Tibial artery (tissue), 4 donors: ENCODE measurements around the gene CPEB2.
"Not testable (repeated sequence)": the region's sequence is repeated elsewhere in the genome, so short reads cannot be mapped to it uniquely, and the experiment has no call there.

ENCODE experiments used
- DNase-seq, 2 donors: peaks; one replicate each; pipeline ENCODE4 v3.0.0-alpha.2; 2019
- H3K27ac ChIP-seq, 2 donors: fragments of 200-600 bp; sonication (generic) in 1 of 2; 1 replicate in 1 of 2; 2 replicates in 1 of 2; pipeline ENCODE4 v1.5.1; 2018 to 2019; ENCODE audit warnings: mild to moderate bottlenecking in 1 of 2
- H3K27me3 ChIP-seq, 2 donors: fragments of 200-600 bp; sonication (generic) in 1 of 2; one replicate each; pipeline versions ENCODE4 v1.5.1 to v1.6.0; 2016 to 2019
- H3K36me3 ChIP-seq, 3 donors: fragments of 200-600 bp; sonication (generic) in 2 of 3; one replicate each; pipeline ENCODE4 v1.5.1; 2016 to 2019; ENCODE audit warnings: mild to moderate bottlenecking in 2 of 3
- H3K4me1 ChIP-seq, 4 donors: fragments of 200-600 bp; sonication (generic) in 2 of 4; 1 replicate in 3 of 4; 2 replicates in 1 of 4; pipeline ENCODE4 v1.5.1; 2016 to 2019
- H3K4me3 ChIP-seq, 2 donors: fragments of 200-600 bp; sonication (generic) in 1 of 2; 1 replicate in 1 of 2; 2 replicates in 1 of 2; pipeline ENCODE4 v1.5.1; 2018 to 2019; ENCODE audit warnings: mild to moderate bottlenecking in 2 of 2
- H3K9me3 ChIP-seq, 3 donors: fragments of 200-600 bp; sonication (generic) in 1 of 3; one replicate each; pipeline ENCODE4 v1.5.1; 2016 to 2019
- intact Hi-C: fragments of 100-400 bp; cut with DNase I; formaldehyde crosslinking; loops from one replicate; pipeline ENCODE4 v1.15.0; 2023; ENCODE audit warnings: low total_unique reads
- TF ChIP-seq, protein P1 (sequence below), 2 experiments: fragments of 200-600 bp in 1 of 2; fragments of 450-650 bp in 1 of 2; IDR thresholded peaks; one replicate each; pipeline ENCODE4 v1.5.1; 2017 to 2019; ENCODE audit warnings: antibody characterized with exemption in 2 of 2, mild to moderate bottlenecking in 1 of 2, moderate library complexity in 1 of 2

Gene CPEB2

DNA sequence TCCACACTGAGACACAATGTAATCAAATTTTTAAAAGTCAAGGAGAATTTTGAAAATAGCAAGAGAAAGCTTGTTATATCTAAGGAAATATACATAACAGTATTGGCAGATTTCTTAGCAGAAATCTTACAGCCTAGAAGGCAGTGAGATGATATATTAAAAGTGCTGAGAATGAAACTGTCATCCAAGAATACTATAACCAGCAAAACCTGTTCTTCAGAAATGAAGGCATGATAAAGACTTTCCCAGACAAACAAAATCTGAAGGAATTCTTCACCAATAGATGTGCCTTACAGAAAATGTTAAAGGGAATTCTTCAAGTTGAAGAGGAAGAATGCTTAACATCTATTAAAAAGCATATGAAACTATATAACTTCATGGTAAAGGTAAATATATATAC is 73.6 kb downstream of the CPEB2 start:
- Histone ChIP-seq H3K27me3 (no peaks in the 10 kb centered on the region), H3K36me3 (no peaks in the 10 kb centered on the region), H3K27ac (no peak overlapping the region), H3K9me3 (peaks cover 4 to 19% (median 7%) of the 10 kb centered on the region in 3 donors), H3K4me1 (peaks cover 0 to 8% (median 0%) of the 10 kb centered on the region in 4 donors), H3K4me3 (no peak overlapping the region)
- DNase-seq = no peak
- intact Hi-C loops = no loop called here
- TF ChIP-seq, protein P1, sequence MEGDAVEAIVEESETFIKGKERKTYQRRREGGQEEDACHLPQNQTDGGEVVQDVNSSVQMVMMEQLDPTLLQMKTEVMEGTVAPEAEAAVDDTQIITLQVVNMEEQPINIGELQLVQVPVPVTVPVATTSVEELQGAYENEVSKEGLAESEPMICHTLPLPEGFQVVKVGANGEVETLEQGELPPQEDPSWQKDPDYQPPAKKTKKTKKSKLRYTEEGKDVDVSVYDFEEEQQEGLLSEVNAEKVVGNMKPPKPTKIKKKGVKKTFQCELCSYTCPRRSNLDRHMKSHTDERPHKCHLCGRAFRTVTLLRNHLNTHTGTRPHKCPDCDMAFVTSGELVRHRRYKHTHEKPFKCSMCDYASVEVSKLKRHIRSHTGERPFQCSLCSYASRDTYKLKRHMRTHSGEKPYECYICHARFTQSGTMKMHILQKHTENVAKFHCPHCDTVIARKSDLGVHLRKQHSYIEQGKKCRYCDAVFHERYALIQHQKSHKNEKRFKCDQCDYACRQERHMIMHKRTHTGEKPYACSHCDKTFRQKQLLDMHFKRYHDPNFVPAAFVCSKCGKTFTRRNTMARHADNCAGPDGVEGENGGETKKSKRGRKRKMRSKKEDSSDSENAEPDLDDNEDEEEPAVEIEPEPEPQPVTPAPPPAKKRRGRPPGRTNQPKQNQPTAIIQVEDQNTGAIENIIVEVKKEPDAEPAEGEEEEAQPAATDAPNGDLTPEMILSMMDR (IDR thresholded peaks at IDR 0.05) = no peak

DNA sequence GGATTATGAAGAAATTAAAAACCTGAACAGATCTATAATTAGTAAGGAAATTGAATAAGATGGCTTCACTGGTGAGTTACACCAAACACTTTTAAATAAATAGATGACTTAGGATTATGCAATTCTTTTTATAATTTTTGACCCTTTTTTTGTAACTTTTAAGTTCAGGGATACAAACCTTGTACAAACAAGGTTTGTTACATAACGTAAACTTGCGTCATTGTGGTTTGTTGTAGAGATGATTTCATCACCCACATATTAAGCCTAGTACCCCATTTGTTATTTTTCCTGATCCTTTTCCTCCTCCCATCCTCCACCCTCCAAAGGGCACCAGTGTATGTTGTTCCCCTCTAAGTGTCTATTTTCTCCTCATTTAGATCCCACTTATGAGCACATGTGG is 75.7 kb downstream of the CPEB2 start:
- Histone ChIP-seq H3K27ac (no peak overlapping the region), H3K27me3 (no peaks in the 10 kb centered on the region)

DNA sequence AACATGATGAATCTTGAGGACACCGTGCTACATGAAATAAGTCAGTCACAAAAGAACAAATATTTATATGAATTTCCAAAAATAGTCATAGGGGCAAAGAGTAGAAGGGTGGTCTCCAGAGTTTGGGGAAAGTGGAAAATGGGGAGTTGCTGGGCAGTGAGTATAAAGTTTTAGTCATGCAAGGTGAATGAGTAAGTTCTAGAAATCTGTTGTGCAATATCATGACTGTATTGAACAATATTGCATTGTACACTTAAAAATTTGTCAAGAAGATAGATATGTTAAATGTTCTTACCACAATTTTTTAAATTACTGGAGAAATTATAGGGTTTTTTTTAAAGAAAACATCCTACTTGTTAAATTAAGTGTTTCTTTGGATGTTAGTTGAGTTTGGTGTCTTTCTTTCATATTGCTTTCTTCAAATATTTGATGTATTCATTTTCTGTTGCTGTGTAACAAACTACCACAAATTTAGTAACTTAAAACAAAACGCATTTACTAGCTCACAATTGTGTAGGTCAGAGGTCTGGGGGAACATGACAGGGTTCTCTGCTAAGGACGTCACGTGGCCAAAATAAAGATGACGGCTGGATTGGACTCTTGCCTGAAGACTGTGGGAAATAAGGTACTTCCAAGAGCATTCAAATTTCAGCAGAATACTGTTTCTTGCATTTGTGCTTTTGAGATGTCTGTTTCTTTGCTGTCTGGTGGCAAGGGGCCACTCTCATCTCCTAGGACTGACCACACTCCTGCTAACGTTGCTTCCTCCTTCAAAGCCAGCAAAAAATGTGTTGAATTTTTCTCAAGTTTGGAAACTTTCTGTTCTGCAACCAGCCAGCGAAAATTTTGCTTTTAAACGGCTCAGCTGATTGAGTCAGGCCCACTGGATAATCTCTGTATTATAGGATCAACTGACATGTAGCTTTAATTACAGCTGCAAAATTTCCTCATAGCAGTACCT is 76.7 kb downstream of the CPEB2 start:
- peaks cover 4 to 19% (median 7%) of the 10 kb centered on the region in 3 donors for H3K9me3 ChIP-seq
- peaks cover 0 to 8% (median 0%) of the 10 kb centered on the region in 4 donors for H3K4me1 ChIP-seq
- H3K36me3 ChIP-seq = no peaks in the 10 kb centered on the region
- no peak overlapping the region for H3K4me3 ChIP-seq
- no peaks in the 10 kb centered on the region for H3K27me3 ChIP-seq
- no peak overlapping the region for H3K27ac ChIP-seq
- TF ChIP-seq, protein P1 (IDR thresholded peaks at IDR 0.05) = no peak
- no peak for DNase-seq
- intact Hi-C loops = no loop called here

More for the DNA sequence above, 75.7 kb downstream of the CPEB2 start:
- peaks cover 4 to 19% (median 7%) of the 10 kb centered on the region in 3 donors for H3K9me3 ChIP-seq
- no peaks in the 10 kb centered on the region for H3K36me3 ChIP-seq
- TF ChIP-seq, protein P1 (IDR thresholded peaks at IDR 0.05) = no peak
- H3K4me3 ChIP-seq = no peak overlapping the region
- DNase-seq = no peak
- intact Hi-C loops = no loop called here
- peaks cover 0 to 8% (median 0%) of the 10 kb centered on the region in 4 donors for H3K4me1 ChIP-seq

DNA sequence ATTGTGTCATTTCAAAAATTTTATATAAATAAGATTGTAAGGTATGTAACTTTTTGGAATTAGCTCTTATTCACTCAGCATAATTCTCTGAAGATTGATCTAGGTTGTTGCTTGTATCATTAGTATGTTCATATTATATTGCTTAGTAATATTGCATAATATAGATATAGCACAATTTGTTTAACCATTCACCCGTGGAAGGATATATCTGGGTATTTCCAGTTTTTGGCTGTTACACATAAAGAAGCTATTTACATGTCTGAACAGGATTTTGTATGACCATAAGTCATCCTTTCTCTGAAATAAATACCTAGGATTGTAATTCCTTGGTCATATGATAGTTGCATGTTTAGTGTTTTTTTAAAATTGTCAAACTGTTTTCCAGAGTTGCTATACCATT is 82.5 kb downstream of the CPEB2 start:
- TF ChIP-seq, protein P1 (IDR thresholded peaks at IDR 0.05) = no peak
- no peaks in the 10 kb centered on the region for H3K27me3 ChIP-seq
- no peak overlapping the region for H3K27ac ChIP-seq
- no peak for DNase-seq
- no peaks in the 10 kb centered on the region for H3K9me3 ChIP-seq
- intact Hi-C loops = no loop called here
- no peaks in the 10 kb centered on the region for H3K36me3 ChIP-seq
- no peak overlapping the region for H3K4me3 ChIP-seq
- no peaks in the 10 kb centered on the region for H3K4me1 ChIP-seq

DNA sequence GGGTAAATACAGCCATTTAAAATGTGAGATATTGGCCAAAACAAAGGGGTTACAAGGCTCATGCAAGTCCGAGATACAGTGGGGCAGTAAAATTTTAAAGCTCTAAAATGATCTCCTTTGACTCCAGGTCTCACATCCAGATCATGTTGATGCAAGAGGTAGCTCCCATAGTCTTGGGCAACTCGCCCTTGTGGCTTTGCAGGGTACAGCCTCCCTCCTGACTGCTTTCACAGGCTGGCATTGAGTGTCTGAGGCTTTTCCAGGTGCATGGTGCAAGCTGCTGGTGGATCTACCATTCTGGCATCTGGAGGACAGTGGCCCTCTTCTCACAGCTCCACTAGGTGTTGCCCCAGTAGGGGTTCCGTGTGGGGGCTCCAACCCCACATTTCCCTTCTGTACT is 83.5 kb downstream of the CPEB2 start:
- H3K9me3 ChIP-seq, H3K27ac ChIP-seq, H3K36me3 ChIP-seq, DNase-seq, H3K4me1 ChIP-seq, H3K27me3 ChIP-seq, intact Hi-C loops, H3K4me3 ChIP-seq: not testable (repeated sequence)

DNA sequence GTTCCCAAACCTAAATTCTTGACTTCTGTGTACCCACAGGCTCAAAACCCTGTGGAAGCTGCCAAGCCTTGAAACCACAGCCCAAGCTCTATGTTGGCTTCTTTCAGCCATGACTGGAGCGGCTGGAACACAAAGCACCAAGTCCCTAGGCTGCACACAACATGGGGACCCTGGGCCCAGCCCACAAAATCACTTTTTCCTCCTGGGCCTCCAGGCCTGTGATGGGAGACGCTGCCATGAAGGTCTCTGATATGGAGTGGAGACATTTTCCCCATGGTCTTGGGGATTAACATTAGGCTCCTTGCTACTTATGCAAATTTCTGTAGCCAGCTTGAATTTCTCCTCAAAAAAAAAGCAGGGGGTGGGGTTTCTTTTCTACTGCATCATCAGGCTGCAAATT is 84.0 kb downstream of the CPEB2 start:
- H3K27ac ChIP-seq, H3K4me3 ChIP-seq, H3K9me3 ChIP-seq, H3K4me1 ChIP-seq, DNase-seq, H3K27me3 ChIP-seq, H3K36me3 ChIP-seq, intact Hi-C loops: not testable (repeated sequence)
